Mesodermal cell (in vitro differentiated cells): ENCODE data around the gene CCDC175.

Source experiments
- H3K27ac ChIP-seq: 2 replicates; pipeline ENCODE4 v1.7.0; 2013; ENCODE audit warnings: mild to moderate bottlenecking, low read depth, low read length, moderate library complexity; ENCODE audit not compliant: severe bottlenecking
- H3K36me3 ChIP-seq: 2 replicates; pipeline ENCODE4 v1.7.1; 2013; ENCODE audit warnings: mild to moderate bottlenecking, low read length, moderate library complexity; ENCODE audit not compliant: control insufficient read depth, insufficient read depth
- H3K4me1 ChIP-seq: one replicate; pipeline ENCODE4 v1.7.1; 2013; ENCODE audit warnings: mild to moderate bottlenecking, low read length; ENCODE audit not compliant: insufficient read depth, control insufficient read depth, poor library complexity, severe bottlenecking
- H3K4me3 ChIP-seq: 2 replicates; pipeline ENCODE4 v1.7.0; 2013; ENCODE audit warnings: low read length, control low read depth, mild to moderate bottlenecking; ENCODE audit not compliant: insufficient read depth, poor library complexity, severe bottlenecking; ENCODE audit errors: extremely low read depth
- H3K9me3 ChIP-seq: 2 replicates; pipeline ENCODE4 v1.7.1; 2013; ENCODE audit warnings: mild to moderate bottlenecking, low read length, moderate library complexity; ENCODE audit not compliant: control insufficient read depth
- WGBS, 2 experiments: methylation state at CpG; one replicate each; pipeline ENCODE4 v1.1.5; 2013; ENCODE audit warnings: missing lambda C conversion rate in 2 of 2; ENCODE audit not compliant: insufficient coverage in 2 of 2; 5-methylcytosine and 5-hydroxymethylcytosine counted together

The CCDC175 gene

GRCh38 chr14:59463787-59464485 is 112.7 kb downstream of the CCDC175 start:
- Histone ChIP-seq H3K9me3 (no peaks in the 10 kb centered on the region), H3K4me1 (peaks cover 3% of the 10 kb centered on the region), H3K4me3 (peak overlapping the region; percentile 50), H3K36me3 (peaks cover 4% of the 10 kb centered on the region), H3K27ac (no peak overlapping the region)
- 58 to 62% methylated on average over 56 to 58 of the region's 60 CpGs for WGBS, 2 experiments

- Histone ChIP-seq H3K27ac (no peak overlapping the region), H3K9me3 (no peaks in the 10 kb centered on the region), H3K36me3 (peaks cover 11% of the 10 kb centered on the region), H3K4me3 (no peak overlapping the region), H3K4me1 (peaks cover 3% of the 10 kb centered on the region)
- WGBS, 2 experiments = no CpG with 5 or more reads among the region's 1 CpG
These were observed 114.7 kb downstream of the CCDC175 start for GRCh38 chr14:59461891-59462290.

- H3K4me1 ChIP-seq = peaks cover 3% of the 10 kb centered on the region
- 100% methylated on average over 1 of the region's 1 CpG; no CpG with 5 or more reads in 1 of the 2 experiments for WGBS, 2 experiments
- no peaks in the 10 kb centered on the region for H3K9me3 ChIP-seq
- H3K36me3 ChIP-seq = peaks cover 15% of the 10 kb centered on the region
- no peak overlapping the region for H3K4me3 ChIP-seq
- no peak overlapping the region for H3K27ac ChIP-seq
These were observed 116.2 kb downstream of the CCDC175 start for GRCh38 chr14:59460378-59460777.

GRCh38 chr14:59458486-59458885 is 118.1 kb downstream of the CCDC175 start:
- Histone ChIP-seq H3K27ac (no peak overlapping the region), H3K36me3 (peaks cover 15% of the 10 kb centered on the region), H3K9me3 (no peaks in the 10 kb centered on the region), H3K4me1 (no peaks in the 10 kb centered on the region), H3K4me3 (no peak overlapping the region)
- no CpG with 5 or more reads among the region's 2 CpGs for WGBS, 2 experiments

- H3K4me1 ChIP-seq = no peaks in the 10 kb centered on the region
- no CpG with 5 or more reads among the region's 1 CpG for WGBS, 2 experiments
- H3K27ac ChIP-seq = no peak overlapping the region
- H3K36me3 ChIP-seq = peaks cover 10% of the 10 kb centered on the region
- H3K9me3 ChIP-seq = no peaks in the 10 kb centered on the region
- H3K4me3 ChIP-seq = no peak overlapping the region
These were observed 121.2 kb downstream of the CCDC175 start for GRCh38 chr14:59455411-59455810.
